Effector CD8-positive, alpha-beta T cell (primary cell): ENCODE data around the gene RAB31.

Experiments used
- DNase-seq: peaks from one replicate; lab custom pipeline; 2025; lab: John Stamatoyannopoulos, UW

Gene RAB31

GRCh38 chr18:9818423-9818734 lies 110.3 kb downstream of the RAB31 start:
- no peak for DNase-seq

GRCh38 chr18:9820127-9820526 lies 112.0 kb downstream of the RAB31 start:
- DNase-seq = no peak

DNA sequence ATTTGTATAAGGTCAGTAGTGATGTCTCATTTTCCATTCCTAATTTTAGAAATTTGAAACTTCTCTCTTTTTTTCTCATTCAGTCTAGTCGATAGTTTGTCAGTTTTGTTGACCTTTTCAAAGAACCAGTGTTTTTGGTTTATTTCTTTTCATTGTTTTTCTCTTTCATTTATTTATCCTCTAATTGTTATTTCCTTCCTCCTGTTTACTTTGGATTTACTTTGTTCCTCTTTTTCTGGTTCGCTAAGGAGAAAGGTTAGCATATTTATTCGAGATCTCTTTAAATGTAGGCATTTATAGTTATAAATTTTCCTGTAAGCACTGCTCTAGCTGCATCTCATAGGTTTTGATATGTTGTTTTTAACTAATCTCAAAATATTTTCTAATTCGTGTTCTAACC lies 112.6 kb downstream of the RAB31 start:
- no peak for DNase-seq

- no peak for DNase-seq
These were observed 114.6 kb downstream of the RAB31 start for GRCh38 chr18:9822587-9823185.

DNA sequence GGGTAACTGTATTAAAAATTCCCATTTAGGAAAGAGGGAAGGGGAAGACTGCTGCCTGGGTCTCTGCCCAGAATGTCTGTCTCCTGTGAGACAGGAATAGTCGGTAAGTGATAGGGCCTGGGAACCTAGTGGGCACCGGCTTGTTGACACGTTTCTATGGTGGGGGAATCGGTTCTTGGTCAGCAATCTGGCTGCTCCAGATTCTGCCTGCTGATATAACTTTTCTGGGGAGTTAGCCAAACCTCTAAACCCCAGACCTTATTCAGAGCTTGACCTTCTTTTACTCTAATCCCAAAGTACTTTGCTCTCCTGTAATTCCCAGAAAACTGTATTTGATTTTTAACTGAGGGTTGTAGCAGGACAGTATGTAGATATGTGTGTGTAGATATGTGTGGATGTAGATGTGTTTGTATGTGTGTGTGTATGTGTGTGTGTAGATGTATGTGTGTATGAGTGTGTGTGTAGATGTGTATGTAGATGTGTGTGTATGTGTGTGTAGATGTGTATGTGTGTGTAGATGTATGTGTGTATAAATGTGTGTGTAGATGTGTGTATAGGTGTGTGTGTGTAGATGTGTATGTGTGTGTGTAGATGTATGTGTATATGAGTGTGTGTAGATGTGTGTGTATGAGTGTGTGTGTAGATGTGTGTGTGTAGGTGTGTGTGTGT lies 115.8 kb downstream of the RAB31 start:
- DNase-seq = no peak

DNA sequence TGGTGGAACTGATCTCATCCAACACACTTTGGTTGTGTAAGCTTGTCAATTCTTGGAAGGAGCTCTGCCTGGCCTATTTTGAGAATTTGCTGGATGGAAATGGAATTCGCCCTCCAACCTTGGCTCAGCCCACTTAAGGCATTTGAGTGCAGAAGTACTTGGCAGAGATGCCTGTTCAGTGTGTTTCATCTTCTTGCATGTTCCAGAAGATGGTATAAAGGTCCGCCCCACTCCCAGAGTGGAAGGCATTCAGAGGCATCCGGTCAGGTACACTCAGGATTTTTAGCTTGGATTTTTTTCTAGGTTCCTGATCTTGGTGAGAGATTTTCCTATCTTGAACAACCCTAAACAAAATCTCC lies 116.4 kb downstream of the RAB31 start:
- no peak for DNase-seq

GRCh38 chr18:9824952-9825371 lies 116.9 kb downstream of the RAB31 start:
- DNase-seq = no peak

DNA sequence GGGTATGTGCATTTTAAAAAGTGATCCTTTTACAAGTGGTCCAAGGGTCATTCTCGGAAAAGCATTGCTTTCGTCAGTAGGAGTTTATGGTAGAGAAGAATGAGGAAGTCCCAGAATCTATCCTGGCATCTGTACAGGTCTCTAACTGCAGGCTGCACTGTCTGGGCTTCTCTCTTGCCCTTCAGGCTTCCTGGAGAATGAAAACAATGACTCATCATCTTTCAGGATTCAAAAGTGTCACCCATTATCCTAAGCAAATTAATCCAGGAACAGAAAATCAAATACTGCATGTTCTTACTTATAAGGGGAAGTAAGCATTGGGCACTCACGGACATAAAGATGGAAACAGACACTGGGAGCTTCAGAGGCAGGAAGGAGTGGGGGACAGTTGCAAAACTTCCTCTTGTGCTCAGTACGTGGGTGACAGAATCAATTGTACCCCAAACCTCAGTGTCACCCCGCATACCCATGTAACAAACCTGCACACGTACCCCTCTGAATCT lies 117.5 kb downstream of the RAB31 start:
- DNase-seq = no peak

GRCh38 chr18:9826685-9827084 lies 118.6 kb downstream of the RAB31 start:
- DNase-seq = no peak

DNA sequence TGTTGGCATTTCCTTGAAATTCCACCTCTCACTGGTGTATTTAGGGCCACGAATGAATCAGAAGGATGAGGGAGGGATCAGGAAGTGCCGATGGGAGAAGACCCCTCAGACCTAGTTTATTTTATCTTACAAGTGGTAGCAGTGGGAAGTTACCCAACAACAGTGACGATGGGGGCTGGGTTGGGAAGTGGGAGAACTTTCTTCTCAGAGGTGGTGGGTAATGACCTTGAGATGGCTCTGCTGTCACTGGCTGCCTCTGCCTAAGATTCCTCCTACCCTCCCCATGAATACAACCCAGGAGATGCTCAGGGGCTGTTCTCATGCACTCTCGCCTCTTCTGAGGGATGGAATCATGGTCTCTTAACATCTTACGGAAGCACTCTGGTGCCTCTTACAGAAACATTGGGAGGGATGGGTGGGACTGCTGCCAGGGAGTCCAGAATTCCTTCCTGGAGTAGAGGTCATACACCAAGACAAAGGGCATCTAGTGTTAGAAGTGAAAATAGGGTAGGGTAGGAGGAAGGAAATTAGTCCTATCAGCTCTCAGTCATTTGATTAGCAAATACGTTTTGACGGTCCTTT lies 119.2 kb downstream of the RAB31 start:
- DNase-seq = no peak

- DNase-seq = no peak
These were observed 119.8 kb downstream of the RAB31 start for GRCh38 chr18:9827793-9828505.

GRCh38 chr18:9828506-9829396 lies 120.7 kb downstream of the RAB31 start:
- DNase-seq = no peak

DNA sequence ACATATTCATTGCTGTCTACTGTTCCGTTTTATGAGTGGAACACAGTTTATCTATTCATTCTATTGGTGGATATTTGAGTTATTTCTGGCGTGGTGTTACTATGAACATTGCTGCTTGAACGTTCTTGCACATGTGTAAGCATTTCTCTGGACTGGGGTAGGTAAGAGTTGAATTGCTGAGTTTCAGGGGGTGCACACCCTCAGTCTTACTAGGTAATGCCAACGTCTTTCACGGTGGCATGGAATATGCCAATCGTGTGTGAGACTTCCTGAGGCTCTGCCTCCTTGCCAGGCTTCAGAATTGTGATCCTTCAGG lies 121.3 kb downstream of the RAB31 start:
- no peak for DNase-seq

DNA sequence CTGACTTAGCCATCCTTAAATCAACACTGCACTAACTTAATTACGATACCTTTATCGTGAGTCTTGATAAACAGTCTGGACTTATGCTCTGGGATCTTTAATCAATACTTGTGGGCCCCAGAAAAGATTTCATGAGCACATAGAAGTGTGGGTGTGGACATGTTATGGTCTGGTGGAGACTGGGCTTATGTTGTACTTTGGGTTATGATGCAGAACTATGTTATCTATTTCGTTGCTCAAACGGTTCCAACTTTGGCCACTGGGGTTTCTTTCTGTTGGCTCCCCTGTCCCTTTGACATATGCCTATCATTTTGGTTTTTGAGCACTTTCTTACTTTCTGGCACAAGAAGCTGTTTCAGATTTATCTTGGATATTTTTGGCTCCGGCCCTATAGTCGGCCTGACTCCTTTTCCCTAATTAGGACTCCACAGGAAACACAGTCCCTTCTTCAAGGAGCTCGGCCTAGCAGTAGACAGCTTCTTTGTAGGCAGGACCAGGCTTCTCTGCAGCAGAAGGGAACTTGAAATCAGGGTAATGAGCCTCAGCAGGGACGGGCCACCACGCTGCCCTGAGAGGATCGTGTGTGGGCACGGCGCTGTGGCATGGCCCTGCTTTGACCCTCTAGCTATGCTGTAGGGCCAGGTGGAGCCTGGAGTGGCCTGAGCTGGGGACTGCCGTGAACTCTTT lies 123.1 kb downstream of the RAB31 start:
- no peak for DNase-seq

DNA sequence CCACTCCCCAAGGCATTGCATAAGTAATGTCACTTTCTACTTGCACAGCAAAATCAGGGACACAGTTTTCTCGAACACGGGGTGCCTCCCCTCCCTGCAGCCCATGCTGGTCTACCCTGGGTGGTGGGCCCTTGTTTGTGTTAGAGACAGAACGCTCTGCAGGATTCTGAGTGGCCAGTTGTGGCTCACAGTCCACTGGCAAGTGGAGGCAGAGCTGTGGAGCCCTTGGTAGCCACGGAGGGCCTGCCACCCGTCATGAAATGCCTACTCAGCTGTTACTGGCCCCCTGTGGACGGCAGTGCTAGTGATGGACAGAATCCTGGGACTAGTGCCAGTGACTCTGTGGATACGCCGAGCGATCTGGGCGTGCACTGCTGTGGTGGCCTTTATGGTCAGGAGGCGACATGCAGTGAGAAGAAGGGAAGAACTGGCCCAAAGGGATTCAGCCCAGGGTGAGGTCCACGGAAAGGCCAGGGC lies 123.7 kb downstream of the RAB31 start:
- no peak for DNase-seq

GRCh38 chr18:9832871-9833270 lies 124.8 kb downstream of the RAB31 start:
- DNase-seq = no peak

GRCh38 chr18:9834551-9834950 lies 126.5 kb downstream of the RAB31 start:
- no peak for DNase-seq

DNA sequence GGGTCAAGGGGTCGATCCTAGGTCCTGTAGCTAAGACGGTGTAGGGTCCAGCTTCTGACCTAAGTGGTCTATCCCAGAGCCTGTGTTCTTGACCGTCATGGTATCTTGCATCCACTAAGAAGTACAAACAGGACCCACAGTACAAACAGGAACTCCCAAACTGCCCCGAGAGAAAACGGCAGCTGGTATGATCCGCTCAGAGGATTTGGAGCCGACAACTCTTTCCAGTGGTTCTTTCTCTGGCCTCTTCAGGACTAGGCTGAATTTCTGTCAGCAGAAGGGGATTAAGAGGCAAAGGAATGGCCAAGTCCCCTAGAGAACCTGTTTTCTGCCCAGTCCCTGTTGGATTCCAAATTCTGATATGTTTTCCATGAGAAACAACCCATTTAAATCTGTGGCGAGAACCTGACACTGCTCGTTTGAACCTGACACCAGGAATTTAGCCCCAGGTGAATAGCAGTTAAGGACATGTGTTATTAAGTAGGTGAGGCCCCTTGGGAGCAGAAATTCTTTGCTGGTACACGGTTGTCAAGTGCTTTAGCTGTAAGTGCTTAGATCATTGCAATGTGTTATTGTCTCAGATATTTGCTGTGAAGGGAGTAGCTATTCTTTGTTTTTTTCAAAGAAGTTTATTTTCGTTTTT lies 127.1 kb downstream of the RAB31 start:
- DNase-seq = no peak

DNA sequence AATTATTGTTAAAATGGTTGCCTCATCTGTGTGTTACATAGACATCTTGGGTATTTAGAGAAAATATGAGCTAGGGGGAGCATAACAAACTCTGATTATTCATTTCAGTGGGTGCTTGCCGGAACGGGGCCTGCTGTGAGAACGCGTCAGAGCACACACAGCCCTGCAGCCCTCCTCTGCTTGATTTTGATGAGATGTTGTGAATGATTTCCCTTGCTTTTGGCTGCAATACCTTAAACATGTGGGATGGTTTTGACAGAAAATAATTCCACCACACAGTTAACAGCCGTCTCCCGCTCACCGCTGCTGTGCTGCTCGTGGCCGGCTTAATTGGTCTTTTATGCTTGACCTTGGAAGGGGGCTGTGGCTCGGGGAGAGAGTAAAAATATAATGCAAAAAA lies 127.7 kb downstream of the RAB31 start:
- DNase-seq = no peak

- no peak for DNase-seq
These were observed 130.2 kb downstream of the RAB31 start for GRCh38 chr18:9838144-9838877.
